B cell (primary cell): ENCODE data around the gene ADAMTS2. TPM values are rescaled to one million over a fixed set of nuclear protein-coding genes. Genes with fewer than 3 reads are reported as not detected.

Experiments
- ATAC-seq: fragments of 200-7000 bp; cut with Tn5 transposase; one replicate; pipeline ENCODE4 v1.10.0; 2021; ENCODE audit warnings: low read depth, mild to moderate bottlenecking, moderate number of reproducible peaks, moderate library complexity
- CTCF ChIA-PET: fragments of 350-600 bp; sonication (Branson Sonifier 250); formaldehyde crosslinking; loops from one replicate; lab custom pipeline; 2021; ENCODE audit warnings: antibody characterized with exemption, inconsistent platforms; lab: Charles Lee
- POLR2A ChIA-PET: fragments of 350-600 bp; sonication (Branson Sonifier 250); formaldehyde crosslinking; loops from one replicate; lab custom pipeline; 2021; ENCODE audit warnings: antibody characterized with exemption; lab: Charles Lee
- DNase-seq: peaks from one replicate; pipeline ENCODE4 v3.0.0; 2013
- H2AFZ ChIP-seq: 2 replicates; pipeline ENCODE4 v1.6.1; 2012; ENCODE audit warnings: mild to moderate bottlenecking, low read depth, low read length; ENCODE audit not compliant: insufficient read depth, poor library complexity, severe bottlenecking
- H3K27ac ChIP-seq, 2 donors: 1 replicate in 1 of 2; 2 replicates in 1 of 2; pipeline ENCODE4 v1.5.1; 2012 to 2013; ENCODE audit warnings: low read length in 2 of 2, mild to moderate bottlenecking in 2 of 2, moderate library complexity in 1 of 2
- H3K27me3 ChIP-seq, 4 experiments: fragments of 200-600 bp in 1 of 4; sonication (generic) in 1 of 4; replicated peaks in 1 of 4; 1 replicate in 2 of 4; 2 replicates in 2 of 4; pipeline versions ENCODE4 v1.6.1 to v1.7.0; 2013 to 2016; ENCODE audit warnings: low read length in 3 of 4, mild to moderate bottlenecking in 2 of 4, mixed read lengths in 1 of 4, moderate library complexity in 1 of 4; ENCODE audit not compliant: insufficient read depth in 4 of 4, control insufficient read depth in 3 of 4; ENCODE audit errors: control extremely low read depth in 1 of 4
- H3K36me3 ChIP-seq, 2 experiments: replicated peaks in 1 of 2; 1 replicate in 1 of 2; 2 replicates in 1 of 2; pipeline versions ENCODE4 v1.6.1 to v1.7.1; 2013; ENCODE audit warnings: low read length in 1 of 2; ENCODE audit not compliant: insufficient read depth in 2 of 2, control insufficient read depth in 1 of 2; ENCODE audit errors: control extremely low read depth in 1 of 2, extremely low read depth in 1 of 2
- H3K4me1 ChIP-seq, 2 donors: fragments of 200-600 bp in 1 of 2; sonication (generic) in 1 of 2; 1 replicate in 1 of 2; 2 replicates in 1 of 2; pipeline versions ENCODE4 v1.5.1 to v1.6.1; 2013 to 2017; ENCODE audit warnings: low read length in 2 of 2; ENCODE audit not compliant: control insufficient read depth in 2 of 2, insufficient read depth in 2 of 2
- H3K4me2 ChIP-seq: replicated peaks from 2 replicates; pipeline ENCODE3; 2012; ENCODE audit warnings: mild to moderate bottlenecking, low read depth, low read length; ENCODE audit not compliant: poor library complexity, severe bottlenecking
- H3K4me3 ChIP-seq, 5 experiments: fragments of 200-600 bp in 1 of 5; sonication (generic) in 1 of 5; 1 replicate in 3 of 5; 2 replicates in 2 of 5; pipeline versions ENCODE4 v1.5.1 to v1.7.0; 2011 to 2016; ENCODE audit warnings: low read length in 4 of 5, mild to moderate bottlenecking in 4 of 5, low read depth in 2 of 5, control low read depth in 1 of 5, moderate library complexity in 1 of 5; ENCODE audit not compliant: insufficient read depth in 1 of 5; ENCODE audit errors: control extremely low read depth in 1 of 5, extremely low read depth in 1 of 5
- H3K79me2 ChIP-seq: fragments of 200-600 bp; sonication (generic); one replicate; pipeline ENCODE4 v1.6.0; 2016; ENCODE audit warnings: low read length; ENCODE audit not compliant: control insufficient read depth, insufficient read depth
- H3K9ac ChIP-seq: fragments of 200-600 bp; sonication (generic); 2 replicates; pipeline ENCODE4 v1.6.1; 2017; ENCODE audit warnings: mild to moderate bottlenecking, low read length, moderate library complexity
- H3K9me3 ChIP-seq, 3 donors: one replicate each; pipeline versions ENCODE4 v1.6.1 to v1.7.1; 2013; ENCODE audit warnings: low read length in 2 of 3; ENCODE audit not compliant: control insufficient read depth in 2 of 3, insufficient read depth in 1 of 3; ENCODE audit errors: control extremely low read depth in 1 of 3
- H4K20me1 ChIP-seq: 2 replicates; pipeline ENCODE4 v1.6.0; 2012; ENCODE audit warnings: mild to moderate bottlenecking, low read length; ENCODE audit not compliant: insufficient read depth, control insufficient read depth, poor library complexity, severe bottlenecking
- H3K27ac Mint-ChIP-seq: one replicate; pipeline ENCODE4 v1.8.0; 2021; ENCODE audit warnings: mixed read lengths
- H3K27me3 Mint-ChIP-seq: one replicate; pipeline ENCODE4 v1.8.0; 2021; ENCODE audit warnings: mixed read lengths
- H3K4me1 Mint-ChIP-seq: one replicate; pipeline ENCODE4 v1.8.0; 2021; ENCODE audit warnings: mixed read lengths
- H3K4me3 Mint-ChIP-seq: one replicate; pipeline ENCODE4 v1.8.0; 2021; ENCODE audit warnings: mixed read lengths
- H3K9me3 Mint-ChIP-seq: one replicate; pipeline ENCODE4 v1.8.0; 2022; ENCODE audit warnings: mixed read lengths; ENCODE audit not compliant: insufficient read depth
- EZH2 ChIP-seq: IDR thresholded peaks from 2 replicates; pipeline ENCODE4 v1.6.1; 2012; ENCODE audit warnings: borderline replicate concordance, low read depth, mild to moderate bottlenecking, moderate library complexity, low read length; ENCODE audit not compliant: insufficient read depth, poor library complexity, severe bottlenecking
- WGBS: methylation state at CpG from one replicate; pipeline ENCODE4 v1.1.5; 2013; ENCODE audit warnings: missing lambda C conversion rate; ENCODE audit not compliant: insufficient coverage; 5-methylcytosine and 5-hydroxymethylcytosine counted together
- intact Hi-C: fragments of 100-400 bp; cut with micrococcal nuclease; formaldehyde crosslinking; loops from one replicate; pipeline ENCODE4 v1.10.0; 2022
- polyA plus RNA-seq: library from polyadenylated mRNA; depleted of rRNA; stranded (reverse); fragments of >200 nt; gene quantifications from 2 replicates; pipeline ENCODE4 v1.2.3, GENCODE V29; 2012
- total RNA-seq, 2 donors: library from RNA; stranded (reverse); fragments of 120-200 nt in 1 of 2; gene quantifications; 1 replicate in 1 of 2; 2 replicates in 1 of 2; pipeline versions ENCODE4 v1.2.3 to v1.2.4, GENCODE V29; 2013 to 2022
- TF ChIP-seq, protein P1 (sequence below): fragments of 200-600 bp; IDR thresholded peaks from one replicate; pipeline ENCODE4 v1.8.0; 2022; ENCODE audit warnings: antibody characterized with exemption, mild to moderate bottlenecking

The ADAMTS2 gene
- total and polyA plus RNA-seq, 2 donors (not counting 1 experiment from before 2014, with no cell fraction given) = not detected

- Histone ChIP-seq H3K4me3 (no peak overlapping the region), H2AFZ (no peak overlapping the region), H3K9me3 (peaks cover 0 to 4% (median 0%) of the 10 kb centered on the region in 3 donors), H3K79me2 (no peaks in the 10 kb centered on the region), H3K4me1 (no peaks in the 10 kb centered on the region), H3K9ac (no peak overlapping the region), H4K20me1 (no peaks in the 10 kb centered on the region), H3K36me3 (no peaks in the 10 kb centered on the region), H3K4me2 (no peak overlapping the region), H3K27ac (no peak overlapping the region), H3K27me3 (no peaks in the 10 kb centered on the region)
- no peak overlapping the region for H3K4me3 Mint-ChIP-seq
- TF ChIP-seq, protein P1, sequence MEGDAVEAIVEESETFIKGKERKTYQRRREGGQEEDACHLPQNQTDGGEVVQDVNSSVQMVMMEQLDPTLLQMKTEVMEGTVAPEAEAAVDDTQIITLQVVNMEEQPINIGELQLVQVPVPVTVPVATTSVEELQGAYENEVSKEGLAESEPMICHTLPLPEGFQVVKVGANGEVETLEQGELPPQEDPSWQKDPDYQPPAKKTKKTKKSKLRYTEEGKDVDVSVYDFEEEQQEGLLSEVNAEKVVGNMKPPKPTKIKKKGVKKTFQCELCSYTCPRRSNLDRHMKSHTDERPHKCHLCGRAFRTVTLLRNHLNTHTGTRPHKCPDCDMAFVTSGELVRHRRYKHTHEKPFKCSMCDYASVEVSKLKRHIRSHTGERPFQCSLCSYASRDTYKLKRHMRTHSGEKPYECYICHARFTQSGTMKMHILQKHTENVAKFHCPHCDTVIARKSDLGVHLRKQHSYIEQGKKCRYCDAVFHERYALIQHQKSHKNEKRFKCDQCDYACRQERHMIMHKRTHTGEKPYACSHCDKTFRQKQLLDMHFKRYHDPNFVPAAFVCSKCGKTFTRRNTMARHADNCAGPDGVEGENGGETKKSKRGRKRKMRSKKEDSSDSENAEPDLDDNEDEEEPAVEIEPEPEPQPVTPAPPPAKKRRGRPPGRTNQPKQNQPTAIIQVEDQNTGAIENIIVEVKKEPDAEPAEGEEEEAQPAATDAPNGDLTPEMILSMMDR = no peak
- no peak for TF ChIP-seq EZH2
- no peaks in the 10 kb centered on the region for H3K9me3 Mint-ChIP-seq
- POLR2A ChIA-PET = no interaction called here
- CTCF ChIA-PET = no interaction called here
- ATAC-seq = no peak
- H3K4me1 Mint-ChIP-seq = no peaks in the 10 kb centered on the region
- no peaks in the 10 kb centered on the region for H3K27me3 Mint-ChIP-seq
- intact Hi-C loops = no loop called here
- 98% methylated on average over 13 of the region's 15 CpGs for WGBS
- no peak overlapping the region for H3K27ac Mint-ChIP-seq
- no peak for DNase-seq
Measured at GRCh38 chr5:179152941-179153340, 192.3 kb downstream of the ADAMTS2 start.

GRCh38 chr5:179152144-179152895, 192.9 kb downstream of the ADAMTS2 start:
- H3K79me2 ChIP-seq = no peaks in the 10 kb centered on the region
- H3K4me2 ChIP-seq = no peak overlapping the region
- no peaks in the 10 kb centered on the region for H3K4me1 ChIP-seq
- H2AFZ ChIP-seq = no peak overlapping the region
- H3K27me3 Mint-ChIP-seq = no peaks in the 10 kb centered on the region
- no peaks in the 10 kb centered on the region for H3K36me3 ChIP-seq
- no peaks in the 10 kb centered on the region for H3K9me3 Mint-ChIP-seq
- intact Hi-C loops = no loop called here
- H3K27ac Mint-ChIP-seq = no peak overlapping the region
- no peak overlapping the region for H3K4me3 Mint-ChIP-seq
- H3K27me3 ChIP-seq = no peaks in the 10 kb centered on the region
- 84% methylated on average over 16 of the region's 18 CpGs for WGBS
- H3K4me1 Mint-ChIP-seq = no peaks in the 10 kb centered on the region
- no peak overlapping the region for H3K27ac ChIP-seq
- ATAC-seq = no peak
- no peak for DNase-seq
- no peak overlapping the region for H3K9ac ChIP-seq
- TF ChIP-seq, protein P1 = no peak
- no peak for TF ChIP-seq EZH2
- ChIA-PET POLR2A (no interaction called here), CTCF (no interaction called here)
- H4K20me1 ChIP-seq = no peaks in the 10 kb centered on the region
- no peak overlapping the region for H3K4me3 ChIP-seq
- peaks cover 0 to 4% (median 0%) of the 10 kb centered on the region in 3 donors for H3K9me3 ChIP-seq
